HG02759 (cell line): Measurements from ENCODE around the gene NDUFAF7.
"Not testable (repeated sequence)": the region's sequence is repeated elsewhere in the genome, so short reads cannot be mapped to it uniquely, and the experiment has no call there.

Experiments used
- ATAC-seq: cut with Tn5 transposase; IDR thresholded peaks from one replicate; pipeline ENCODE4 v1.9.1; 2021; ENCODE audit warnings: mild to moderate bottlenecking, moderate library complexity; ENCODE audit not compliant: unreplicated experiment

Gene NDUFAF7, protein sequence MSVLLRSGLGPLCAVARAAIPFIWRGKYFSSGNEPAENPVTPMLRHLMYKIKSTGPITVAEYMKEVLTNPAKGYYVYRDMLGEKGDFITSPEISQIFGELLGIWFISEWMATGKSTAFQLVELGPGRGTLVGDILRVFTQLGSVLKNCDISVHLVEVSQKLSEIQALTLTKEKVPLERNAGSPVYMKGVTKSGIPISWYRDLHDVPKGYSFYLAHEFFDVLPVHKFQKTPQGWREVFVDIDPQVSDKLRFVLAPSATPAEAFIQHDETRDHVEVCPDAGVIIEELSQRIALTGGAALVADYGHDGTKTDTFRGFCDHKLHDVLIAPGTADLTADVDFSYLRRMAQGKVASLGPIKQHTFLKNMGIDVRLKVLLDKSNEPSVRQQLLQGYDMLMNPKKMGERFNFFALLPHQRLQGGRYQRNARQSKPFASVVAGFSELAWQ

DNA sequence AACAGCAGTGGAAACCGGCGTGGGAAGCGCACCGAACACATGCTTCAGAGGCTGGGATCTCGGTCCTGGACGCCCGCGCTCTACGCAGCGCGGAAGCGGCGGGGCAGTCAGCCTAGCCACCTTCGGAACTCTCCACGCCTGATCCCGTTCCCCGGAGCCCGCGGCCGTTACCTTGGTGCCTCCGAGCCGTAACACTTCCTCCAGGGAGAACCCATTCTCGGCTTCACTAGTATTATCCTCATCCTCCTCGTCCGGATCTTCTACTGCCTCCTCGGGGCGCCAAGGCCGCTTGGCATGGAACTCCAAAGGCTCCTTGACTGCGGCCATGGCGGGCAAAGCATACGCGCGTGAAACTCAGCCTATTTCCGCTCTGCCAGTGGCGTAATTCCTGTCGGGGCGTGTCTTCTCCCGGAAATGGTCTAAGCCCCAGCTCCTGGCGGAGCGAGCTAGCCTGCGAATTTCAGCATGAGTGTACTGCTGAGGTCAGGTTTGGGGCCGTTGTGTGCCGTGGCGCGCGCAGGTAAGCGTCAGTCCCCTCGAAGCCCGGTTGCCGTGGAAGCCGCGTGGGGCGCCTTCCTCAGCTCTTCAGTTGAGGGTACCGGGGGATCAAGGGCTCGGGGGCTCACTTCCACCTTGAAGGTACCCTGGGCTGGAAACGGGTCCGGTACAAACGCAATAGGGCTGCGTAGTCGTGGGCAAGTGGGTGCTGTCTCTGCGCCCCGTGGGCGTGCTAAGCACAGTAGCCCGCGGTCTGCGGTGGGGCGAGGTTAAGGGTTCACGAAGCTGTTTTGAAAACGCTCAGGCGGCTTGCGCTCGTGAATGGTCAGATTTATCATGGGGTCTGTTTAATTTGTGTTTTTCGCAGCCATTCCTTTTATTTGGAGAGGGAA lies at the start of gene NDUFAF7, which contains the start of gene CEBPZ:
Gene NDUFAF7, plus strand, starts transcription at position 418 of the 890 bp plus-strand sequence. Its CDS starts 48 bp downstream, at position 466.
Gene CEBPZ, minus strand, starts transcription at position 356 of the 890 bp plus-strand sequence. Its CDS starts 29 bp downstream, at position 327.
- ATAC-seq, result peak; percentile 95

DNA sequence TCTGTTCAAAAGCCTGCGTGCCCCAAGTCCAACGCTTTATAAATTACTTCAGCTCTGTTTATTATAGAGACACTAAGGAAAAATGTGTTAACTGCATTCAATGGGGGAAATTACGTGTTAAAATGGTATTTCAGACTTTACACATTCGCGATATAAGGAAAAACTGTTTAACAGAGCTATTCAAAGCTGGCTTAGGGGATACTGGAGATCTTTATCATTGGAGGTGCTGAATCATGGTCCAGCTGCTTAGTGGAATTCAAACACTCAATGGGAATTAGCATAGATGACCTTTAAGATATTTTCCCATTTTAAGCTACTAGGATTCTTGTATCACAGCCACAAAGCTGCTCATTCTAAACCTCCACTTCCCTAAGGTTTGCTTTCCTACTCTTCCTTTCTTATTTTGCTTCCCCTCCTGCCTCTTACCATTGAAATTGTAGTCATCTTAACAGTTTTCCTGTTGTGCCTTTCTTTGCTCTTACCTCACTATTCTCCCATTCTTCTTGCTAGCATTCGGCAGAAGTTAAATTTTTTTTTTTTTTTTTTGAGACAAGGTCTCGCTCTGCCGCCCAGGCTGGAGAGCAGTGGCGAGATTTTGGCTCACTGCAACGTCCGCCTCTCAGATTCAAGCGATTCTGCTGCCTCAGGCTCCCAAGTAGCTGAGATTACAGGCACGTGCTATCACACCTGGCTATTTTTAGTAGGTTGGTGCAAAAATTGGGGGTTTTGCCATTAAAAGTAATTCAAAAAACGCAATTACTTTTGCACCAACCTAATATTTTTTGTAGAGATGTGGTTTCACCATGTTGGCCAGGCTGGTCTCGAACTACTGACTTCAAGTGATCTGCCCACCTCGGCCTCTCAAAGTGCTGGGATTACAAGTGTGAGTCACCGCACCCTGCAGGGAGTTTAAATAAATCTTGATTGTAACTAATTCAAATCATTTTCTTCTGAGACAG lies 49.5 kb upstream of the NDUFAF7 start:
- ATAC-seq, result no peak

DNA sequence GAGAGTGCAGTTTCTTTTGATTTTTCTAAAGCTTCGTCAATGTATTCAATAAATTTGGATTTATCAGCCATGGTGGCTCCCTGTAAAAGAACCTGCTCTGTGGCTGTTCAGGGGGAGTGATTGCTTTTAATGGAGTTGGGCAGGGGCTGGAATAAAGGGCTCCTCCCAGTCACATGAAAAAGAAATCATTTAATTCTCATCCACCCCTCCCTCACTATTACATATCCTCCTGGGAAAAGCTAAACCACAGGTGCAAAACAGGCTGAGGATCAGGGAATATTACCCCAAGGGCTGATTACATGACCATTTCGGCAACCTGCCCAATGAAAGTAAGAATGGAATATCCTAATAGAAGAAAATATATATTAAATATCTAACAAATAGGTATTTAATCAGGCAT lies 42.9 kb upstream of the NDUFAF7 start, which contains the start of gene SULT6B1:
Gene SULT6B1, minus strand, starts transcription at position 101 of the 400 bp plus-strand sequence. Its CDS starts 30 bp downstream, at position 71.
- ATAC-seq, result no peak

DNA sequence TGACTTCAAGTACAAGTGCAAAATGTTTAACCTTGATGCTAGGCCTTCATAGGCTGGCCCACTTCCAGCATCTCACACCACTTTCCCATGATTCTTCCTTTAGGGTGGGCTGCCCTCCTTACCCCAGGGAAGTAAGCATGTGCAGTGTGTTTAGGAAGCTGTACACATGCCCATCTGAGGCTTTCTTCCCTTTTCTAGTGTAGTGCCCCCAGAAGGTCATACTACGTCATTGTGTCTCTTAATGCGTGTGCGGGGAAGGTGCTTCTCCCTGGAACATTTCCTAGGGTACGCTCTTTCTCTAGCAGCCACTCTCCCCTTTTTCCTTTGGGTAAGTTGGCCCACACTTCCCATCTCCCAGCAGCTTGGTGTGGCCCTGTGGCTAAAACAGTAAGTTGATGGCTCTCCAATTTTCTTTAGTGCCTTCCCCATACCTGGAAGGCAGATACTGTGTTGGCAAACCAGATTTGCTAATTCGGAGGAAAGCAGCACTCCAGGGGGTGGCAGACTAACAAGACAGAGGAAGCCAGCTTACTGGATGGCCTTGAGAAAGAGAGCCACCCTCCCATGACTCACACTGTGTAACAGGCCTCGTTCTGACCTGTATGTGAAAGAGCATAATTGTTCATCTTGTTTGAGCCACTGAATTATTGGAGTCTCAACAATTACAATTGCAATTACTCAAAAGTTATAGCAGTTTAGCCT lies 41.9 kb upstream of the NDUFAF7 start:
- no peak for ATAC-seq

DNA sequence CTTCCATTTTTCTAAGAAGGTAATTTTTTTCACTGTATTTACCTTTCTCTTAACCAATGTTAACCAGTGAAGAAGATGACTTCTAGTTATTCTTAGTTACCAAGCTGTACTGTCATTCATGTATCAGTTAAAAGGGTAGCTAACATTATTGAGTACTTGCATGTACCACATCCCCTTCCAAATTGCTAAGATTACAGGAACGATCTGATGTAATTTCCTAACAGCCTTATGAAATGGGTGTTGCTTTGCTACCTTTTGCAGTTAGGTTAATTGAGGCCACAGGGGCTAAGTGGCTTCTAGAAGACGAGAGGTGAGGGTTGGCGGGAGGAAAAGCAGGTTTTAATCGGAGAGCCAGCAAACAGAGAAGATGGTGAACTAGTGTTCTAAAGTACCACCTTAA lies 41.2 kb upstream of the NDUFAF7 start:
- ATAC-seq, result no peak

DNA sequence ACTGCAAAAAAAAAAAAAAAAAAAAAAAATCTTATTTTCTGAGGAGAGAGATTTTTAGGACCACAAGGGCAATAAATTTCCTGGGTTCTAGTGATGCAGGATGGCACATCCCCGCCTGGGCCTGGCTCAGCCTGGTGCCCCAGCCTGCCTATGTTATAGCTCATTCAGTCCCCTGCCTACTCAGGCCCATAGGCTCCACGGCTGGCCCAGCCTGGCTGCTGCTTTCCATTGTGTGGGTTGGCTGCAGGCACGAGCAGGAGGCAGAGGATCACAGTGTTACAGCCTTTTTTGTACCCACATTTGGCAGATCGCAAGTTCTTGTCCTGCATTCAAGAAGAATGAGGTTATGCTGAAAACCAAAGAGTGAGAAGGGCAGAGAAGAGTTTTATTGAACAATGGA lies 40.2 kb upstream of the NDUFAF7 start:
- no peak for ATAC-seq

DNA sequence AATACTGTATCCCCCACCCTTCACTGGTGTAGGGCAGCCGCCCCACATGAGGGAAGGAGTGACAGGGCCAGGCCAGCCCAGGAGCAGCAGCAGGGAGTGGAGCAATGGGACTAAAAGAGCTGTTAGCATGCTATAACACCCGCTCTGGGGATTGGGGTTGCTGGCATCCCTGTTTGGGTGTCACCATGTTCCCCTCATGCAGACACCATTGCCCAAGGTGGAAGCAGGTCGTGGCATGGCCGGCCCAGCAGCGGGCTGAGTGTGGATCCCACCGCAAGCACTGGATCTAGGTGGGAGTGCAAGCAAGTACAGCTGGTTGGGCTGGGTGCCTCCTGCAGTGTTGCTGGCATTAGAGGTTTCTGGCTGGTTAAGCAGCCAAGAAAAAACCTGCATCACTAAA lies 39.7 kb upstream of the NDUFAF7 start:
- ATAC-seq, result no peak

DNA sequence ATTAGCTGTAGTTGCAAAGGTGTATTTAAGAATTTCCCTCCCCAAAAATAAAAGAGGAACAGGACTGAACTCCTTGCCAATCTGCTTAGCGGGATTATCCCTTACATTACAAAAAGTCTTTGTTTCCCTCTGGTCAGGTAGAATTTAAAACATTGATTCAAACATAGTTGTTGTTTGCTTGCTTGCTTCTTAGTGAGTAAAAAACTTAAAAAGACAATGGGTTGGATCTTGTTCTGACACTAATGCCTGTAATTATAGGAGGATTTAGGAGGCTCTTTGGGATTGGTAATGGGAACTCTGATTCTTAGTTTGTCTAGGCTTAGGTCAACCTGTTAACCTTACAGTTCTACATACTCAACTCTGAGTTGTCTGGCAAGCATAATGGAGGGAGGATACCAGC lies 38.9 kb upstream of the NDUFAF7 start:
- no peak for ATAC-seq

DNA sequence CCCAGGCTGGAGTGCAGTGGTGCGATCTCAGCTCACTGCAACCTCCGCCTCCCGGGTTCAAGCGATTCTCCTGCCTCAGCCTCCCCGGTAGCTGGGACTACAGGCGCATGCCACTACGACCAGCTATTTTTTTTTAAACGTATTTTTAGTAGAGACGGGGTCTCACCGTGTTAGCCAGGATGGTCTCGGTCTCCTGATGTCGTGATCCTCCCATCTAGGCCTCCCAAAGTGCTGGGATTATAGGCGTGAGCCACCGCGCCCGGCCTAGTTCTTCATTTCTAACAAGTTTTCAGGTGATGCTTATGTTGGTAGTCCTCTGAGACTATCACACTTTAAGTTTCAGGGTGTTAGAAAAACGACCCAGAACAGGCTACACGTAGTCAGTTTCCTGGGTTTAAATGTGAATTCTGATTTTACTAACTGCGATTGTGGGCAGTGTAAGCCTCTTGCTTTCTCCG lies 35.6 kb upstream of the NDUFAF7 start:
- ATAC-seq, result not testable (repeated sequence)

DNA sequence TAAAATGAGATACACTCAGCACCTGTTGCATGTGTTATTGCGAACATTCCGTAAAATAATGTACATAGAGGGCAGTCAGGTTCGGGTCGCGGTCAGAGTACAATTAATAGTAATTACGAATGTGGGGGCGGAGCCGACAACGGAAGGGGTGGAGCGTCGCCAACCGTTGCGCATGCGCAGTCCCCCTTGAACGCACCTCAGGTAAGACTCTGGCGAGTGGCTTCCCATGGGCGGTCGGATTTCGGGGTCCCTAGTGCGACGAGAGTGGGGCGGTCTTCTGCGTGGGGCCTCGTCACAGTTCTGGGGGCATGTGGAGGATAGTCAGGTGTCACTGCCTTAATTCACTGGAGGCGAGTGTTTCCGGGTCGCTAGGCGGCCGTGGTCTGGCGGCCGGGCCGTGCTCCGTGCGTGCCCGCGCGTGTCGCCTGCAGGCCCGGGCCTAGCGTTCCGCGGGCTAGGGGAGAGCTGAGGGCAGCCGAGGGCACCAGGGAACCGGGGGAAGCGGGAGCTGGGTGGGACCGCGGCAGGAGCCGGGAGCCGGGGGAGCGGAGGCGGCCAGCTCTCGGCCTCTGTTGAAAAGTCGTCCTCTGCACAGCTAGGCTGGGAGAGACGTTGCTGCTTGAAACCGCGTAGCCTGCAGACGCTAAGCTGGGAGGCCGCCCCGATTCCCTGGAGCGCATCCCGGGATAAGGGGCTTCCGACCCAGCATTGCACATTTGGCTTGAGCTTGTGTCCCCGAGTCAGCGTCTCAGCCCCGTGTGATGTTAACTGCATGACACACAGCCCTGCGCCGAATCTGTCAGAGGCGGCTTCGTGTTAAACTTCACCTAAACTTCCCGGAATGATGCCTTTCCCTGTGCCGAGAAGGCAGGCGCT lies 34.9 kb upstream of the NDUFAF7 start, which contains the start of gene CEBPZOS:
Gene CEBPZOS, plus strand, starts transcription at position 177 of the 876 bp plus-strand sequence. CDS start 3,209 bp downstream, outside the sequence.
- ATAC-seq, result peak; percentile 79

DNA sequence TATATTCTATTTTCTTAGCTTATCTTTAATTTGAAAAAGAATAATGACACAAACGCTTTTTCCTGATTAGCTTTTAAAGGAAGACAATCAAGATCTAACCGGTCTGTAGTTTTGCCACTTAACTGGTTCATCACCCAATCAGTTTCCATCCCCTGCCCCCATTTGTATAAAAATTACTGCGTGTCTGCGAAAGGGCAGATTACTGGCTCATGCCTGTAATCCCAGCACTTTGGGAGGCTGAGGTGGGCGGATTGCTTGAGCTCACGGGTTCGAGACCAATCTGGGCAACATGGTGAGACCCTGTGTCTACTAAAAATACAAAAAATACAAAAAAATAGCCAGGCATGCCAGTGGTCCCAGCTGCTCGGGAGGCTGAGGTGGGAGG lies 32.8 kb upstream of the NDUFAF7 start:
- ATAC-seq, result no peak

DNA sequence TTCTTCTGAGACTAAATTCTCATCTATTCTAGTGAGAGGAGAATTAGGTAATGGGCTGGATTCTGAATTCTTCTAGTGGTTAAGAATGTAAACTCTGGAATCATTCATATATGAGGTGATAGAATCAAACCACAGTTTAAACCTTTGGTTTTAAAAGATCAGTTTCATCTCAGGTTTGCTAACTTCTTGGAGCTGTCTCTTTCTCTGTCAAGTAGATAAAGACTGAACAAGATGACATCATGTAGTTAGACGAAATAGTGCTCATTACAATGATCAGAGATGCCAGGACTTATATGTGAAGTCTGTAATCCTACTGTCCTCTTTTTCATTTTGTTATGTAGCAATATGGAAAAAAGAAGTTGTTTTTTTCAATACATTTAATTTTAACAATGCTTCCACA lies 30.2 kb upstream of the NDUFAF7 start:
- ATAC-seq, result no peak

DNA sequence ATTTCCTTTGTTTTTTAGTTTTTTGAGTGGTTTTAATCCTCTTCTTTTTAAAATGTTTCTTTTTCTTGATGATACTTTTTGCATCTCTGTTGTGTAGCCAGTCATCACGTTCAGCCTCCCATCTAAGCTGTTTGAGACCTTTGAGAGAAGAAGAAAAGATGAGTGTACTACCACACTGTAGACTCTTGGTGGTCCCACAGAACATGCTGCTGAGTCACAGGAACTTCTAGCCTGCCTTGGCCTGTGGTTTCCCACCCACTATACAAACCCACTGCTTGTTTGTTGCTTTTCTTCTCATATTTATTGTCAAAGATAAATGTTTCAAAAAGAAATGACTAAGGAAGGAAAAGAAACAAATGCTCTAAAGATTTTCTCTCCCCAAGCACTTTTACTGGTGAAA lies 29.7 kb upstream of the NDUFAF7 start:
- ATAC-seq, result no peak

DNA sequence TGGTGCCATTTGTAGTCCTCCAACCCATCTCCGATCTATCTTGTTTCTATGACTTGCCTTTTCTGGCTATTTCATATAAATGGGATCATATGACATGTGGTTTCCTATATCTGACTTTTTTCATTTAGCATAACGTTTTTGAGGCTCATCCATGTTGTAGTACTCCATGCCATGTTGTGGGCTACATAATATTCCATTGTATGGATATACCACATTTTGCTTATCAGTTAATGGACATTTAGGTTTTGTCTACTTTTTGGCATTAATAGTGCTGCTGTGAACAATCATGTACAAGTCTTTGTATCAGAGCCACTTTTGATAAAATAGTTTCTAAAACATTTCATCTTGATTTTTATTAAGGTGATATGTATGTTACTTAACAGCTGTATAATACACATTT lies 27.8 kb upstream of the NDUFAF7 start:
- ATAC-seq, result no peak

DNA sequence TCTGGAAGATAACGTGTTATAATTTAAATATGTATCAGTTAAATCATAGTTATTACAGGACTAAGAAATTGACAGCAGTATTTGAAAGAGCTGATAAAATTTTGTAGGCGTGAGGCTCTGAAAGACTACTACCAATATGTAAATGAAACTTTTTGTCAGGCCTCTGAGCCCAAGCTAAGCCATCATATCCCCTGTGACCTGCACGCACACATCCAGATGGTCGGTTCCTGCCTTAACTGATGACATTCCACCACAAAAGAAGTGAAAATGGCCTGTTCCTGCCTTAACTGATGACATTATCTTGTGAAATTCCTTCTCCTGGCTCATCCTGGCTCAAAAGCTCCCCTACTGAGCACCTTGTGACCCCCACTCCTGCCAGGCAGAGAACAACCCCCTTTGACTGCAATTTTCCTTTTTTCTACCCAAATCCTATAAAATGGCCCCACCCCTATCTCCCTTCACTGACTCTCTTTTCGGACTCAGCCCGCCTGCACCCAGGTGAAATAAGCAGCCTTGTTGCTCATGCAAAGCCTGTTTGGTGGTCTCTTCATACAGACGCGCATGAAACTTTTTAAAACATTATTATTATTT lies 26.3 kb upstream of the NDUFAF7 start:
- ATAC-seq, result not testable (repeated sequence)

DNA sequence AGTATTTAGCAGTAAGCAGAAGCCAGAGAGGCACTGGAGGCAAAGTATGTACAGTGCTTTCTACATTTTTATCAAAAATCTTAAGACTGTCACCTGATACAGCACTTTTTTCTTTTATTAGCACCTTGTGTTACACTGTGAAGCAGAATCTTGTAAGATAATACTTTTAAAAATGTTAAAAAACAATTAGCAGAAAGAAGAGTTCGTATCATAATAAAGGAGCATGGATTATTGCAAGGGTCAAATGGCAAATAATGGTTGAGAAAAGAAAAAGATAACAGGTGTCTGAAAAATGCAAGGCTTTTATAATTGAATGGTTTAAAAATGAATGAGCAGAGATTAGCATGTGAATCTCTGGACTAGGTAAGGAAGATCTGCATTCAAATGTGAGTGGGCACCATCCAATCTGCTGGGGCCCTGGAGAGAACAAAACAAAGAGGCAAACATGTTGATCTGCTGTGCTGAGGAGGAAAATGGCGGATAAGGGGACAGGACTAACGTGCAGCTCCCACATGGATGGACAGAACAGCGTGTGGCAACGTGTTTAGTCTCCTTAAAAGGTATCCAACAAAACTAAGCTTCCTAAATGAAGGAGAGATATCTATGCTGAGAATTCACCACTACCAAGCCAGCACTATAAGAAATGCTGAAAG lies 25.6 kb upstream of the NDUFAF7 start:
- no peak for ATAC-seq

DNA sequence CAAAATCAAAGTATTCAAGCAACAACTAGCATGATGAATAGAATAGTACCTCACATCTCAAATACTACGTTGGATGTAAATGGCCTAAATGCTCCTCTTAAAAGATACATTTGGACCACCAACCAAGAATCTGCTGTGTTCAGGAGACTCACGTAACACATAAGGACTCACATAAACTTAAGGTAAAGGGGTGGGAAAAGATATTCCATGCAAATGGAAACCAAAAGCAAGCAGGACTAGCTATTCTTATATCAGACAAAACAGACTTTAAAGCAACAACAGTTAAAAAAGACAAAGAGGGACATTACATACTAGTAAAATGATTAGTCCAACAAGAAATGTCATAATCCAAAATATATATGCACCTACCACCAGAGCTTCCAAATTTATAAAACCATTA lies 24.7 kb upstream of the NDUFAF7 start:
- ATAC-seq, result not testable (repeated sequence)

DNA sequence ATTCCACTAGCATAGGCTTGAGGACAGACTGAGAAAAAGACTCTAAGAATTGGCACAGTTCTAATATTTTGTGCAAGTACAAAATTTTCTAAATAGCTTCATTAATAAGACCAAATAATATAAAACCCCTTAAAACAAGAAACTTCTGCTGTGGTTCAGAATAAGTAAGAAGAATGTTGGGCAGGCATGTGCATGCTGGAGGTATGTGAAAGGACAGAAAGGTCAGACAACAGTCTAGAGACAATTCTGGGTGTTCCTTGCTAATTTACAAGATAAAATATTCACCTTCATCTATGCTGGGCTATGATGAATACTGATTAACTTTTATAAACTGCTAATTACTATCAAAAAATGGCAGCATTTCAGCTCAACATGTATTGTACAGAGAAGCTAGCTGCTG lies 20.2 kb upstream of the NDUFAF7 start:
- ATAC-seq, result no peak
